Adrenal gland (tissue), 5 donors: ENCODE results near the gene NMU.

Source experiments
- POLR2A ChIP-seq, 2 donors: fragments of 450-650 bp; IDR thresholded peaks; one replicate each; pipeline ENCODE4 v1.6.1; 2017; ENCODE audit warnings: antibody characterized with exemption in 2 of 2, mild to moderate bottlenecking in 2 of 2, moderate library complexity in 1 of 2
- TF ChIP-seq, protein P1 (sequence below), 6 experiments: fragments of 450-650 bp in 4 of 6; fragments of 200-600 bp in 2 of 6; sonication (generic) in 1 of 6; IDR thresholded peaks; 1 replicate in 5 of 6; 2 replicates in 1 of 6; pipeline versions ENCODE4 v1.5.1 to v1.8.0; 2016 to 2021; ENCODE audit warnings: antibody characterized with exemption in 6 of 6, mild to moderate bottlenecking in 2 of 6, moderate library complexity in 1 of 6
- donor health status: DM: no; HTN: no; CAD: no.

DNA sequence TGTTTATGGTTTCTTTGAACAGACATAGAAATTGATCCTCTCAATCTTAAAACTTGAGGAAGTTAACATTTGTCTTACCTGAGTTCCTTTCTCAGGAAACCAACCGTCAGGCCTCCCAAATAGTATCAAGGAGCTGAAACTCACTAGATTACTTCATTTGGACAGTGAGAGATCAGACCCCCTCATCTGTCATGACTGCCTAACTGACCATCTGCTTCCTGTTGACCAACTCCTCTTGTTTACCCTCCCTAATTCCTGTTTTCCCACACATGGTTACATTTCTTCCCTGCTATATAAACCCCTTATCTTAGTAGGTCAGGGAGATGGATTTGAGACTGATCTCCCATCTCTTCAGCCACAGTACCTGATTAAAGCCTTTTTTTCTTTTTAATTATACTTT, 46.2 kb upstream of the NMU start:
- TF ChIP-seq POLR2A (IDR thresholded peaks at IDR 0.05): no peak
- TF ChIP-seq, protein P1, sequence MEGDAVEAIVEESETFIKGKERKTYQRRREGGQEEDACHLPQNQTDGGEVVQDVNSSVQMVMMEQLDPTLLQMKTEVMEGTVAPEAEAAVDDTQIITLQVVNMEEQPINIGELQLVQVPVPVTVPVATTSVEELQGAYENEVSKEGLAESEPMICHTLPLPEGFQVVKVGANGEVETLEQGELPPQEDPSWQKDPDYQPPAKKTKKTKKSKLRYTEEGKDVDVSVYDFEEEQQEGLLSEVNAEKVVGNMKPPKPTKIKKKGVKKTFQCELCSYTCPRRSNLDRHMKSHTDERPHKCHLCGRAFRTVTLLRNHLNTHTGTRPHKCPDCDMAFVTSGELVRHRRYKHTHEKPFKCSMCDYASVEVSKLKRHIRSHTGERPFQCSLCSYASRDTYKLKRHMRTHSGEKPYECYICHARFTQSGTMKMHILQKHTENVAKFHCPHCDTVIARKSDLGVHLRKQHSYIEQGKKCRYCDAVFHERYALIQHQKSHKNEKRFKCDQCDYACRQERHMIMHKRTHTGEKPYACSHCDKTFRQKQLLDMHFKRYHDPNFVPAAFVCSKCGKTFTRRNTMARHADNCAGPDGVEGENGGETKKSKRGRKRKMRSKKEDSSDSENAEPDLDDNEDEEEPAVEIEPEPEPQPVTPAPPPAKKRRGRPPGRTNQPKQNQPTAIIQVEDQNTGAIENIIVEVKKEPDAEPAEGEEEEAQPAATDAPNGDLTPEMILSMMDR (IDR thresholded peaks at IDR 0.05): no peak
